GM12878 (cell line): ENCODE data around the gene PSMB8. TPM values are rescaled to one million over a fixed set of nuclear protein-coding genes. Genes with fewer than 3 reads are reported as not detected.

ENCODE experiments used
- ATAC-seq: fragments of 200-7000 bp; cut with Tn5 transposase; 3 replicates; pipeline ENCODE4 v1.9.1; 2020; ENCODE audit warnings: mild to moderate bottlenecking, moderate library complexity
- BruUV-seq: library from RNA; stranded (reverse); fragments of 400-500 nt; replicated peaks from 2 replicates; lab custom pipeline; 2021; lab: Mats Ljungman, UMichigan
- CTCF ChIA-PET: fragments of 300-600 bp; sonication (Branson Sonifier 250); formaldehyde crosslinking; extraction: SDS; loops from one replicate; lab custom pipeline; 2021; ENCODE audit warnings: inconsistent platforms; lab: Yijun Ruan, JAX
- POLR2A ChIA-PET: fragments of 350-600 bp; formaldehyde crosslinking; extraction: SDS; loops from one replicate; lab custom pipeline; 2021; ENCODE audit warnings: inconsistent platforms; lab: Charles Lee
- RAD21 ChIA-PET: fragments of 300-600 bp; sonication (Branson Sonifier 250); formaldehyde crosslinking; loops from one replicate; lab custom pipeline; 2023; ENCODE audit warnings: antibody characterized with exemption; ENCODE audit not compliant: unreplicated experiment; lab: Charles Lee
- SMC1A ChIA-PET: fragments of 300-600 bp; sonication (Branson Sonifier 250); formaldehyde crosslinking; loops from one replicate; lab custom pipeline; 2023; ENCODE audit not compliant: unreplicated experiment, uncharacterized antibody; lab: Charles Lee
- DNase-seq: peaks from one replicate; pipeline ENCODE4 v3.0.0-alpha.2; 2011; ENCODE audit warnings: low read depth, low spot score
- FAIRE-seq: peaks from 3 replicates; lab custom pipeline; 2011; peaks lifted over from hg19 to GRCh38; lab: Jason Lieb, UNC
- H2AFZ ChIP-seq: 2 replicates; pipeline ENCODE4 v1.6.0; 2011; ENCODE audit warnings: low read depth, low read length, control low read depth; ENCODE audit not compliant: control insufficient read depth
- H3K27ac ChIP-seq: 2 replicates; pipeline ENCODE4 v1.5.1; 2011; ENCODE audit warnings: control low read depth; ENCODE audit not compliant: control insufficient read depth, insufficient read depth
- H3K27me3 ChIP-seq, 2 experiments: replicated peaks in 1 of 2; 2 replicates each; pipeline versions ENCODE4 v1.6.0 to v1.6.1; 2011; ENCODE audit warnings: low read length in 1 of 2; ENCODE audit not compliant: control insufficient read depth in 2 of 2, insufficient read depth in 2 of 2
- H3K36me3 ChIP-seq, 2 experiments: 2 replicates each; pipeline ENCODE4 v1.5.1; 2011; ENCODE audit warnings: low read length in 1 of 2; ENCODE audit not compliant: control insufficient read depth in 2 of 2, insufficient read depth in 2 of 2
- H3K4me1 ChIP-seq: 2 replicates; pipeline ENCODE4 v1.6.1; 2011; ENCODE audit warnings: mild to moderate bottlenecking, low read length, moderate library complexity, mixed read lengths; ENCODE audit not compliant: control insufficient read depth, insufficient read depth
- H3K4me2 ChIP-seq: 2 replicates; pipeline ENCODE4 v1.6.0; 2011; ENCODE audit warnings: control low read depth; ENCODE audit not compliant: control insufficient read depth, insufficient read depth
- H3K4me3 ChIP-seq: fragments of 200-600 bp; sonication (generic); 2 replicates; pipeline ENCODE4 v1.5.1; 2016
- H3K79me2 ChIP-seq: 2 replicates; pipeline ENCODE4 v1.6.0; 2011; ENCODE audit warnings: low read length; ENCODE audit not compliant: control insufficient read depth, insufficient read depth
- H3K9ac ChIP-seq: 2 replicates; pipeline ENCODE4 v1.8.0; 2011; ENCODE audit warnings: low read length, control low read depth, mixed read lengths; ENCODE audit not compliant: control insufficient read depth, insufficient read depth
- H3K9me3 ChIP-seq: replicated peaks from 3 replicates; pipeline ENCODE4 v1.5.1; 2011; ENCODE audit warnings: mild to moderate bottlenecking, low read length; ENCODE audit not compliant: control insufficient read depth, insufficient read depth
- H4K20me1 ChIP-seq: 2 replicates; pipeline ENCODE4 v1.6.0; 2011; ENCODE audit not compliant: control insufficient read depth, insufficient read depth
- BRCA1 ChIP-seq: IDR thresholded peaks from 2 replicates; pipeline ENCODE4 v1.6.1; 2011; ENCODE audit warnings: low read depth, low read length, improper control_type of control experiment
- CBX5 ChIP-seq: sonication (generic); IDR thresholded peaks from 2 replicates; pipeline ENCODE4 v1.6.1; 2016; ENCODE audit warnings: low read depth, moderate library complexity, mild to moderate bottlenecking, inconsistent platforms
- ESRRA ChIP-seq: IDR thresholded peaks from 2 replicates; pipeline ENCODE4 v1.6.1; 2012; ENCODE audit warnings: mild to moderate bottlenecking, low read length, improper control_type of control experiment
- FOXK2 ChIP-seq: fragments of 450-650 bp; IDR thresholded peaks from 2 replicates; pipeline ENCODE4 v1.6.1; 2017; ENCODE audit warnings: mild to moderate bottlenecking, moderate library complexity
- MLLT1 ChIP-seq: fragments of 450-650 bp; IDR thresholded peaks from 2 replicates; pipeline ENCODE4 v1.6.1; 2016; ENCODE audit warnings: mild to moderate bottlenecking
- MXI1 ChIP-seq: fragments of 150-350 bp; IDR thresholded peaks from 2 replicates; pipeline ENCODE4 v1.6.1; 2011; ENCODE audit warnings: low read depth, mild to moderate bottlenecking, inconsistent platforms, low read length, improper control_type of control experiment
- NFIC ChIP-seq: IDR thresholded peaks from 2 replicates; pipeline ENCODE4 v1.6.1; 2012; ENCODE audit warnings: low read depth, mild to moderate bottlenecking, inconsistent platforms, low read length, moderate library complexity
- NFYA ChIP-seq: IDR thresholded peaks from 2 replicates; pipeline ENCODE4 v1.6.1; 2011; ENCODE audit warnings: low read depth, mild to moderate bottlenecking, low read length, improper control_type of control experiment, borderline replicate concordance
- NRF1 ChIP-seq: conservative IDR thresholded peaks from 2 replicates; pipeline ENCODE4 v1.6.1; 2011; ENCODE audit warnings: mild to moderate bottlenecking, low read depth, low read length, improper control_type of control experiment
- PAX8 ChIP-seq: fragments of 450-650 bp; IDR thresholded peaks from 2 replicates; pipeline ENCODE4 v1.6.1; 2017; ENCODE audit warnings: mild to moderate bottlenecking, moderate library complexity
- PKNOX1 ChIP-seq: fragments of 450-650 bp; IDR thresholded peaks from 2 replicates; pipeline ENCODE4 v1.6.1; 2016; ENCODE audit warnings: mild to moderate bottlenecking
- POLR2AphosphoS5 ChIP-seq: IDR thresholded peaks from 2 replicates; pipeline ENCODE4 v1.6.1; 2011; ENCODE audit warnings: mild to moderate bottlenecking, low read length, inconsistent platforms
- SMARCA5 ChIP-seq: fragments of 450-650 bp; IDR thresholded peaks from 2 replicates; pipeline ENCODE4 v1.6.1; 2017; ENCODE audit warnings: mild to moderate bottlenecking
- SMC3 ChIP-seq: IDR thresholded peaks from 2 replicates; pipeline ENCODE4 v1.6.1; 2011; ENCODE audit warnings: low read length, improper control_type of control experiment, borderline replicate concordance
- USF1 ChIP-seq: IDR thresholded peaks from 2 replicates; pipeline ENCODE4 v1.6.1; 2011; ENCODE audit warnings: borderline replicate concordance, low read depth, mild to moderate bottlenecking, moderate library complexity, mixed read lengths, low read length; ENCODE audit not compliant: insufficient read depth; ENCODE audit errors: extremely low read length
- USF2 ChIP-seq: IDR thresholded peaks from 2 replicates; pipeline ENCODE4 v1.6.1; 2011; ENCODE audit warnings: low read depth, low read length, improper control_type of control experiment, borderline replicate concordance
- ZNF274 ChIP-seq: IDR thresholded peaks from one replicate; pipeline ENCODE4 v1.8.0; 2011; ENCODE audit not compliant: insufficient read length, insufficient read depth
- ZNF384 ChIP-seq: IDR thresholded peaks from 2 replicates; pipeline ENCODE4 v1.6.1; 2012; ENCODE audit warnings: low read depth, mild to moderate bottlenecking, low read length, improper control_type of control experiment, borderline replicate concordance
- ZSCAN29 ChIP-seq: fragments of 450-650 bp; IDR thresholded peaks from 2 replicates; pipeline ENCODE4 v1.6.1; 2017; ENCODE audit warnings: mild to moderate bottlenecking, moderate library complexity
- WGBS: methylation state at CpG from one replicate; pipeline ENCODE4 v1.1.6; 2016; ENCODE audit warnings: low lambda C conversion rate; ENCODE audit not compliant: insufficient replicate concordance, insufficient coverage; ENCODE audit errors: missing lambda C conversion rate; 5-methylcytosine and 5-hydroxymethylcytosine counted together
- in situ Hi-C: fragments of 300-500 bp; cut with MboI; formaldehyde crosslinking; loops from 9 replicates; pipeline ENCODE4 v1.14.3; 2018; ENCODE audit warnings: mixed read lengths
- intact Hi-C: fragments of 100-400 bp; cut with micrococcal nuclease; formaldehyde crosslinking; loops from one replicate; pipeline ENCODE4 v1.14.2; 2022; ENCODE audit not compliant: unreplicated experiment
- polyA plus RNA-seq, 11 experiments: library from polyadenylated mRNA; depleted of rRNA in 4 of 11; unstranded in 6 of 11; stranded (reverse) in 5 of 11; fragments of >200 nt; fragmentation: Nextera tagmentation in 4 of 11; fragmentation: Illumina TruSeq in 1 of 11; extraction: Ambion mirVana in 4 of 11; extraction: Trizol in 1 of 11; gene quantifications; 1 replicate in 1 of 11; 2 replicates in 10 of 11; pipeline versions ENCODE4 v1.2.1 to v1.2.3, GENCODE V29; 2011 to 2016; ENCODE audit warnings: inconsistent platforms in 2 of 11, missing spikeins in 2 of 11, low read depth in 1 of 11
- total RNA-seq, 4 experiments: library from RNA; depleted of rRNA in 3 of 4; stranded (reverse); fragments of >200 nt in 3 of 4; fragmentation: Illumina TruSeq in 1 of 4; extraction: Trizol in 1 of 4; gene quantifications; 2 replicates each; pipeline versions ENCODE4 v1.2.1 to v1.2.3, GENCODE V29; 2013 to 2021

Gene PSMB8
- total and polyA plus RNA-seq, 10 of the 15 experiments (the other 5 are each of a cell fraction or from before 2014, with no cell fraction given) = 304 to 557 (median 379) TPM

GRCh38 chr6:32849126-32849525, 5.3 kb upstream of the PSMB8 start:
- SMC1A ChIA-PET = interaction anchor here (1.0 to 1.3 kb wide), 2 partner anchors 10 to 136 kb away, joined by 4 to 6 read pairs; partner anchors contain the start of gene TAP2
- 74% methylated on average over 4 of the region's 6 CpGs for WGBS
- Histone ChIP-seq H3K27me3 (no peaks in the 10 kb centered on the region), H3K9ac (no peak overlapping the region), H2AFZ (no peak overlapping the region), H3K79me2 (peaks cover 93% of the 10 kb centered on the region), H3K9me3 (no peaks in the 10 kb centered on the region), H4K20me1 (no peaks in the 10 kb centered on the region; the same call in 1 of the 2 replicates), H3K4me2 (peak overlapping the region; percentile 60), H3K27ac (no peak overlapping the region), H3K4me1 (peaks cover 55% of the 10 kb centered on the region), H3K36me3 (peaks cover 7 to 55% of the 10 kb centered on the region in 2 experiments), H3K4me3 (no peak overlapping the region)
- DNase-seq (no peak), ATAC-seq (no peak), FAIRE-seq (no peak)
- BruUV-seq = no TSS peak
- POLR2A ChIA-PET = interaction anchor here (0.5 kb wide), 1 partner anchor 29 kb away, joined by 4 read pairs; no protein-coding TSS in a partner anchor
- RAD21 ChIA-PET = interaction anchor here (1.6 kb wide), 1 partner anchor 10 kb away, joined by 5 read pairs; the partner anchor contains the start of gene TAP2
- in situ Hi-C loops (no loop called here), intact Hi-C loops (no loop called here)
- CTCF ChIA-PET = interaction anchor here (1.2 to 3.3 kb wide), 3 partner anchors 10 to 101 kb away, joined by 3 to 25 read pairs (median 14); partner anchors contain the start of gene TAP2
- TF ChIP-seq POLR2AphosphoS5 = no peak
- TF ChIP-seq CBX5 = no peak
- no peak for TF ChIP-seq MXI1
- TF ChIP-seq NFIC = no peak
- TF ChIP-seq USF1 = no peak
- TF ChIP-seq FOXK2 = no peak
- no peak for TF ChIP-seq BRCA1
- no peak for TF ChIP-seq MLLT1
- TF ChIP-seq NFYA = no peak
- TF ChIP-seq PKNOX1 = no peak
- TF ChIP-seq SMARCA5 = no peak
- TF ChIP-seq ZNF384 = no peak
- no peak for TF ChIP-seq ESRRA
- TF ChIP-seq PAX8 = no peak
- no peak for TF ChIP-seq ZSCAN29
- no peak for TF ChIP-seq USF2
- no peak for TF ChIP-seq SMC3
- no peak for TF ChIP-seq ZNF274
- no peak for TF ChIP-seq NRF1
